Epithelial cell of prostate (primary cell): ENCODE data around the gene ORM1.
"Not testable (repeated sequence)": the region's sequence is repeated elsewhere in the genome, so short reads cannot be mapped to it uniquely, and the experiment has no call there.

ENCODE experiments used
- DNase-seq: peaks from one replicate; pipeline ENCODE4 v3.0.0-alpha.2; 2011; ENCODE audit warnings: low read depth, low spot score
- H3K27ac ChIP-seq: fragments of 450-650 bp; 2 replicates; pipeline ENCODE4 v1.5.1; 2017; ENCODE audit warnings: mild to moderate bottlenecking

The ORM1 gene

DNA sequence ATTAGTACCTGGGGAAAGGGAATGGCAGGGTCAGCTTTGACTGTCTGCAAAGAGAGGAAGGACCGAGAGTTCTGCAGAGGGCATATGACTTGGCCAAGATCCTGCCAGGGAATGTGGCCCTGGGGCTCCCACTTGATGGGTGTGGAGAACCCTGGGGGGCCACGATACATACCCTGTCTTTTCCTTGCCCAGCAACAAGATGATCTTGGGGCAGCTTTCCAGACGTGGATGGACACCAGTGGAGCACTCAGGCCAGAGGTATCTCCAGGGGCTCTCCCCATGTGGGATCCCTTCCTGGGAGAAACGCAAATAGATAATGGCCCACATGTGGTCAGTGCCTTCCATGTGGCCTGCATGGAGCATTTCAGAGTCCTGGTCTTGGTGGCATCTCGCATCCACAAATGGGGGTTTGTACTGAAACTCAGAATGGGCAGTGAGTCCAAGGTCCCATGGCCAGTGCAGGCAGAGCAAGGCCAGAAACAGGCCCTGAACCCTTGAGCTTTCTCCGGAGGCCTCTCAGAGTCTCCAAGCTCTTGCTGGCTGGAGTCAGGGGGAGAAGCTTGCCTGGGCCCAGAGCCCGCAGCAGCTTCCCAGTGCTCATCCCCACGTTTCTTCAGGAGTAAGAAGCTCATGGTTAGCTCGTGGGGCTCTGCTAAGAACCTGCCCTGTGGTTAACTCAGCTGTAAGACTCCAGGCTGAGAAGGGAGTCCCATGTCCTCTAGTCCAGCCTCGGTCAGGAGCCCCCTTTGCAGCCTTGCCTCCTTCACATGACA is 18.3 kb upstream of the ORM1 start:
- no peak for DNase-seq
- H3K27ac ChIP-seq = no peak overlapping the region

DNA sequence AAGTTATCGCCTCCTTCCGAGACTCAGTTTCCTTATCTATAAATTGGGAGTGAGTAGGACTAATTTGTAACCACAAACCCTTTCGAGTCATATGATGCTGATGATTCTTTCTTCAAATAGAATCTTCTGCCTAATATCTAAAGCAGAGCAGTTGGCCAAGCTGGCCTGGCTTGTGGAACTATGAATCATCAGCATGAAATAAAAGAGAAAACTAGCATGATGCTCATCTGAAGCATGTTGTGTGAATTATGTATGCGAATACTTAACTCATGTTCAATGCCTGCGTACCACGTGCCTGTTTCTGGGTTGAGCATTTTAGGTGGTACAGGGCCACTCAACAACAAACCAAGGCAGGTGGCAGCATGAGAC is 15.0 kb upstream of the ORM1 start:
- H3K27ac ChIP-seq = no peak overlapping the region
- no peak for DNase-seq

DNA sequence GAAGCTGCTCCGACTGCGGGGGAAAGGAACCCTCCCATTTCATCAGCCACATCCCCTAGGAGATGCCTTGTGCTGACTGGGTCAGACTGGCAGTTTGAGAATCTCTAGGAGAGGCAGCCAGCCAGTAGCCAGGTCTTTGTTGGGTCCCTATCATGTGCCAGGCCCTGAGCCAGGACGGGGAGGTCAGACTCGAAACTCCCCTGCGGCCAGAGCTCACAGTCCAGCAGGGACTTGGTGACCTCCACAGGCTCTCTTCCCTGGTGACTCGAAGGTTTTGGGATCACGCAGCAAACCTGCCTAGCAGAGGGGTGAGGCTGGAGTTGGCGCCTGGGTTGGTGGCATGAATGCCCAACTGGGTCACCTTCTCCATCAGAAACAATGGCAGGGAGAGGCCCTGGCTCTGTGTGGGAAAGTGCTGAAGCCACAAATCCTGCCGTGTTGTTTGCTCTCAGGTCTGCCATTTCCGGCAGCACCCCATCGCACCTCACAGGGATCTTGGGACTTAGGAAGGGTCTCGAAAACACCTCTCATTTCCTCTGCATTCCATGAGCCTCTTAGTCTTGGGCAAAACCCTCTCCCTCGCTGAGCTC is 14.4 kb upstream of the ORM1 start:
- DNase-seq = no peak
- no peak overlapping the region for H3K27ac ChIP-seq

DNA sequence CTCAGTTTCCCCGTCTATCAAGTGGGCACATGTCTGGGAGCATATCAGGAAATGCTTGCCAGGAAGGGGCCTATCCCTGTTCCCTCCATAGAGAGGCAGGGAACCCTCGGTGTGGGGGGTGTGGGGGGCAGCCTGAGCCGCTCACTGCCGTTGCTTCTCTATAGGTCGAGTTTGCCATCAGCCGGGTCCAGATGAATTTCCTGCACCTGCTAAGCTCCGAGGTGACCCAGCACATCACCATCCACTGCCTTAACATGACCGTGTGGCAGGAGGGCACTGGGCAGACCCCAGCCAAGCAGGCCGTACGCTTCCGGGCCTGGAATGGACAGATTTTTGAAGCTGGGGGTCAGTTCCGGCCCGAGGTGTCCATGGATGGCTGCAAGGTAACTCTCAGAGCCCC is 13.8 kb upstream of the ORM1 start:
- DNase-seq = no peak
- no peak overlapping the region for H3K27ac ChIP-seq

DNA sequence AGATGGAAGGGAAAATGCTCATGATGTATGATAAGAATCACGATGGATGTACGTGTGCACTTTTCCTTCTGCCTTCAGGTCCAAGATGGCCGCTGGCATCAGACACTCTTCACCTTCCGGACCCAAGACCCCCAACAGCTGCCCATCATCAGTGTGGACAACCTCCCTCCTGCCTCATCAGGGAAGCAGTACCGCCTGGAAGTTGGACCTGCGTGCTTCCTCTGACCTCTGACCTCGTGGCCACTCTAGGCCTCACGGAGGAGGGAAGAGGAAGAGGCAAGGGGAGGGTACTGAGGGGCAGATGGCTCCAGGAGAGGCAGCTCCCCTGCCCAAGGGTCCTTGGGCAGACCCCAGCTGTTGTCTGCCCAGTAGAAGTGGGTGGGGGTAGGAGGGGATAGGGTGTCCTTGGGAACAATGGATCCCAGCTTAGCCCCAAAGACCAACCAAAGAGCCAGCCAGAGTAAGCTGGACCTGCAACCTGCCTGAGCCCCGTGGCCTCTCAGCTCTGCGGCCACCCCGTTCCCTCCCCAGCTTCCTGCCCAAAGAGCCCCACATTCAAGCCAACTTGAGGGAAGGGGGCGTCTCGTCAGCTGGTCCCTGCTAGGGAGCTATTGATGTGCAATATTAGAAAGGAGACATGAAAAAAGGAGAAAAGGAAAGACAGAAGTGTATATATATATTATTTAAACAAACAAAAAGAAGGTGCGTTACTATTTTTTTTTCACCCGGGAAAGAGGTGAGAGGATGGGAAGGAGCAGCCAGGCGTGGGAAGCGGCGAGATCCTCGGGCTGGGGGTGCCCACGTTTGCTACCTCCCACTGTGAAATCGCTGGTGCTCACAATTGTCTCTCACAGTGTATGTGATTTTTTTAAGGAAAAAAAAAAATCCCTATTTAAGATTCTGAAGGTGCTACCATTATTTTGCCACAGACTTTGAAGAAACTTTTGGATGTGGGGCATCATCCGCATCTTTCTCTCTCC is 12.1 kb upstream of the ORM1 start:
- H3K27ac ChIP-seq = no peak overlapping the region
- no peak for DNase-seq

DNA sequence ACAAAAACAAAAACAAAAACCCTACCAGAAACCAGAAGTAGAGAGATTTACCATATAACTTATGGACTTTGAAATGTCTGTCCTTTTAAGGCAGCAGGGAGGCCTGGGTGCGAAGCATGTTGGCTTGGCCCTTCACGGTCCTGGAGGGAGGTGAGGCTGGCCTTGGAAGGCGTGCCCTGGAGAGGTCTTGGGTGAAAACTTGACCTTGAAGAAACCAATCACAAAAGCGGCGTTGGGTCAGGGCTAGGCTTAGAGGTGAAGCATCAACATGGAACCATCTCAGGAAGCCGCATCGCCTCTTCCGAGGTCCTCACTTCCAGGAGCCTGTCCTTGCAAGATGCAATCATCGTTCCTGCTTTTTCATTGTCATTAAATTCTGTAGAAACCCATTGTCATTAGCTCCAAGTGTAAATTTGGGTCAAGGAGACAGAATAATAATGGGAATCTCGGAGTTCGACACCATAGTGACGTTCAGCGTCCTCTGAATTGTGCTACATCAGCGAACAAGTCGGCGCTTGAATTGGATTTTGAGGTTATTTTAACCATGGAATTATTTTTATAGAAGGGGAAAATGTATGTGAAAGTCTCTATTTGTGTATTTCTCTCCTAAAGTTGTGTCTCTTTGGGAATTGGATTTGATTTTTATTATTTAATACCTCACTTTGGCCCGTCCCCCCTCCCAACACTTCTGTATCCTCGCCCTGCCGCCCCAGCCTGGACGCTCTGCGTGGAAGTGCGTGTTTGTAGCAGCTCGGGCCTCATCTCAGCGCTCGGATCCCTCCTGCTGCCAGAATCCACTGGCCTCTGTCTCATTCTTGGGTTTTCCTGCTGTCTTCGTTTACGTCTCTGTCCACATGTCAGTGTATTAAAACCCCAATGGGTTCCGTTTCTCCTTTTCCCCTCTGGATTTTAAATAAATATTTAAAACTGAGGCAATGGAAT is 11.1 kb upstream of the ORM1 start:
- H3K27ac ChIP-seq = no peak overlapping the region
- DNase-seq = no peak

DNA sequence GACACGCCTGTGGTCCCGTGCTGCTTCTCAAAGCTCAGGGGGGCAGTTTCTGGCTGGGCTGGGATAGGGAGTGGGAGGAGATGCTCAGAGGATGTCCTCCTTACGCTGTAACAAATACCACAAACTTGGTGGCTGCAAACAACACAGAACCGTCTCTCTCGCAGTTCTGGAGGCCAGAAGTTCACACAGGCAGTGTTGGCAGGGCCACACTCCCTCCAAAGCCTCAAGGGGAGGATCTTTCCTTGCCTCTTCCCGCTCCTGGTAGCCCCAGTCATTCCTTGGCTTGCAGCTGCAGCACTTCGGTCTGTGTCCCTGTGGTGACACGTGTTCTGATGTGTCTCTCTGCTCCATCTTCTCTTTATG is 10.4 kb upstream of the ORM1 start:
- no peak for DNase-seq
- no peak overlapping the region for H3K27ac ChIP-seq

DNA sequence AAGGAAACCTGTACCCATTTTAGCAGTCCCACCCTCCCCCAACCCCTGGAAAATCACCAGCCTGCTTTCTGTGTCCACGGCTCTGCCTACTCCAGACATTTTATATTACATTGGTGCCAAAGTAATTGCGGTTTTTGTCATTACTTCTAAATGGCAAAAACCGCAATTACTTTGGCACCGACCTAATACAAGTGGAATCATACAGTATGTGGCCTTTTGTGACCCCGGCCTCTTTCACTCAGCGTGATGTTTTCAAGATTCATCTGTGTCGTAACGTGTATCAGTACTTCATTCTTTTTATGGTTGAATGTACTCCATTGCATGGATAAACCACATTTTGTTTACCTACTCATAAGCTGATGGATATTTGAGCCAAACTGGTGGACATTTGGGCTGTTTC is 9.7 kb upstream of the ORM1 start:
- no peak for DNase-seq
- no peak overlapping the region for H3K27ac ChIP-seq

DNA sequence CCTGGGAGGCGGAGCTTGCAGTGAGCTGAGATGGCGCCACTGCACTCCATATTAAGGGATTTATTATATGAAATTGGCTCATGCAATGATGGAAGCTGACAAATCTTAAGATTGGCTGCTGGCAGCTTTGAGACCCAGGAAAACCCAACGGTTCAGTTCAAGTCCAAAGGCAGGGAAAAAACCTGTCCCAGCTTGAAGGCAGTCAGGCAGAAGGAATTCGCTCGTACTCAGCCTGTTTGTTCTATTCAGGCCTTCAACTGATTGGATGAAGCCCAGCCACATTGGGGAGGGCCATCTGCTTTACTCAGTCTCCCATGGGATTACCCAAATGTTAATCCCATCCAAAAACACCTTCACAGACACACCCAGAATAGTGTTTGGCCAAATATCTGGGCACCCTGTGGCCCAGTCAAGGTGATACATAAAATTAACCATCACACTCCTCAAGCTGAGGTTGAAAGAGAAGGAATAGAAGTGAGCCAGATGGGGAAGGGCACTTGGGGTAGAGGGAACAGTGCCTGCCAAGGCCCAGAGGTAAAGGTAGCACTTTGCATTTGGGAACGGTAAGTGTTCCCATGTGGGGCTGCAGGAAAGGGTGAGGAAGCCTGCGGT is 8.5 kb upstream of the ORM1 start:
- H3K27ac ChIP-seq = no peak overlapping the region
- no peak for DNase-seq

DNA sequence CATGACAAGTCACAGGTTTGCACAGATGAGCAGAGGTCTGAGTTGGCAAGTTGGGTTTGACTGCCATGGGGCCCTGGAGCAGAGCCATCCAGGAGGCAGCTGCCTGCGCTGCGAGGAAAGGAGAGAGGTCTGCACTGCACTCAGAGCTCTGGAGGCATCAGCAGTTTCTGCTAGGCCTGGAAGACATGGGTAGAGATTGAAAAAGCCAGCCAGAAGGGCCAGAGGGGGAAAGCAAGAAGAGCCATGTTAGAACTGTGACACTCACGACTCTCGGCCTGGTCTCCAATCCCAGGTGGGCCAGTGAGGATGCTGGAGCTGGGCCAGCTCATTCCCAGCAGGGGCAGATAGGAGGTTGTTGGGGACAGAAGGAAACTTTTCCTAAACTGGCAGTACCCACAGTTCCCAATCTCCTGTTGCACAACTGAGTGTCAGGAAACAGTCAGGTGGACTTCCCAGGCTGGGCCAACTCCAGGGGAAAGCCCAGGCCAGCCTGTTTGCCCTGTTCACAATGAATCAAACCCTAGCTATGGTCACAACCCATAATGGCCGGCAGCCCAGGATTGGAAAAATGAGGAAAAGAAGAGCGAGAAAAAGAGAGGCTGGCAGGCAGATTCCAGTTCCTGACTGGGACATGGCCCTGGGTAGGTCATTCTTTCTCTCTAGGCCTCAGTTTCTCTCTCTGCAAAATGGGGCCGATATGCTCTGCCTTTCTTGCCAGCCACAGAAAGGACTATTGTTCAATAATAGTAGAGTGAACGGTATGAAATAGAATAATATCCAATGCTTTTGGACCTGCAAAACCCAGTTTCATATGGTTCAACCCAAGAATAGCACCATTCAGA is 7.8 kb upstream of the ORM1 start:
- no peak for DNase-seq
- no peak overlapping the region for H3K27ac ChIP-seq

DNA sequence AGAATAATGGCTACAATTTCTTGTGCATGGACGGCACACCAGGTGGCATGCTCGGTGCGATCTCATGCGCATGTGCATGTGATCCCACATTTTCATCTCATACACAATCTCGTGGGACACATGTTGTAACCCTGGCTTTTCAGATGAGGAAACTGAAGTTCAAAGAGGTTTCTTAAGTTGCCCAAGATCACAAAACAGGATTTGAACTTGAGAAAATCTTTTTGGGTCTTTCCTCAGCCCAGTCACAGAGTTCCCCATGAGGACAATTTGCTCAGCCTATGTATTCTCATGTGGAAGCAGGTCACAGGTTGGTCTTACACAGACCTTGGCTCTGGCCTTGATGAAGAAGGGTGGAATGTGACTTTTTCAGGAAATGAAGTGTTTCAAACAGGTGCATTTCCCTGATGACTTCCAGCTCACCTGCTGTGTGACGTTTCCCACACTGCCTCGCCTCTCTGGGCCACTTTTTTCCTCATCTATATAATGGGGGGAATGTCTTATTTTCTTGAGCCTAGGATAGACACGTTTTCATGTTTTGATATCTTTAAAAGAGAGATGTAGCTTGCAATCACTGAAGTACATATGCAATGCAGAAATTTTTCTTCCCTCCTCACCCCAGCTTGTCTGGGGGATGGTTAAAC is 7.1 kb upstream of the ORM1 start:
- no peak for DNase-seq
- no peak overlapping the region for H3K27ac ChIP-seq

DNA sequence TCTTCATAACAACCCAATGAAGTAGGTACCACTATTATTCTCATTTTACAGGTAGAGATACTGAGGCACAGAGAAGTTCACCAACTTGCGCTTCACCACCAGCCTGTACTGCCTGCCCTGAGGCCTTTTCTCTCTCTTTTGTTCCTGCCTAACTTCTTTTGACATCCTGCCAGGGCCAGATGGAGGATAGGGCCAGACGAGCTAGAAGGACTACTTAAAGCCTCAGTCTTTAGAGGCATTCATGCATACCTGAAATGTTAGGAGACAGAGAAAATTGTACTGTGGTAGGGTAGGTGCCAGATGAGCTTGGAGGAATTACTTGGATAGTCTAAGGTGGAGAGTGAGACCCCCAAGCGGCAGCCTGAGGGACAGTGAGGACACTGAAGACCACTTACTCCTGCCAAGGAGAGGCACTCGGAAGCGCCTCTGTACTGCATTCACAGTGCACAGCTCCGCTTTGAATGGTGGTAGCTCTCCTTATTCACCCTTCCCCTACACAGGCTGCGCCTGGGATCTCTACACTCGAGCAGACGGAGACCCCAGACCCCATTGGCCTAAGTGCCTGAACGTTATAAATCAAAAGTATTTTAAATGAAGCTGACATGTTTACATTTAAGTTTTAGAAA is 6.2 kb upstream of the ORM1 start:
- DNase-seq = no peak
- no peak overlapping the region for H3K27ac ChIP-seq

DNA sequence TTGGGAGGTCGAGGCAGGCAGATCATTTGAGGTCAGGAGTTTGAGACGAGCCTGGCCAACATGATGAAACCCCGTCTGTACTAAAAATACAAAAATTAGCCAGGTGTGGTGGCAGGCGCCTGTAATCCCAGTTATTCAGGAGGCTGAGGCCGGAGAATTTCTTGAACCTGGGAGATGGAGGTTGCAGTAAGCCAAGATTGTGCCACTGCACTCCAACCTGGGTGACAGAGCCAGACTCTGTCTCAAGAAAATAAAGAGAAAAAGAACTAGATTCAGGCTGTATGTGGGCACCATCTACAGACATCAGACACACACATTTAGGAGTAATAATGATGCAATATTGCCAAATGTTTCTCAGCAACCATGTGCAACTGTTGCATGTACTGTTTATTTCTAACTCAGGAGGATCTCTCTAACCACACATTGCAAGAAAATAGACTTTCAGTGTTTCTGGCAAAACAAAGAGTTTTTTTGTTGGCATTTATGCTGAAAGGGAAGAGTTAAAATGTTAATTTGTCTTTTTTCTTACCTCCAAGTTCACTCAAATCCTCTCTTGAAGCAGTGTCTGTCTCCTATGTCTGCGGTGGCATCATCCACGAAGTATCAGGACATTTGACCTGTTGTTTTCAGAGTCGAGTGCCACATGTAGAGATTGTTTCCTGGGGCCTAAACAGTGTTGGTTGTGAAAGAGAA is 5.1 kb upstream of the ORM1 start:
- no peak for DNase-seq
- H3K27ac ChIP-seq = no peak overlapping the region

DNA sequence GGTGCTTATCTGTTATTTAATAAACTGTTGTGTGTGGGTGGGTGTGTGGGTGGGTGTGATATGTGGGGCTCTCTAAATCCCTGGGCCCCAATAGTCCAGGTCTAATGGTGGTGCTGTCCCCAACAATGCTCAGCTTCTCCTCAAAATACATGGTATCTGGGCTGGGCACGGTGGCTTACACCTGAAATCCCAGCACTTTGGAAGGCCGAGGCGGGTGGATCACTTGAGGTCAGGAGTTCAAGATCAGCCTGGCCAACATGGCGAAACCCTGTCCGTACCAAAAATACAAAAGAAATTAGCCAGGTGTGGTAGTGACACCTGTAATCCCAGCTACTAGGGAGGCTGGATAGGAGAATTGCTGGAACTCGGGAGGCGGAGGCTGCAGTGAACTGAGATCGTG is 4.5 kb upstream of the ORM1 start:
- DNase-seq = no peak
- H3K27ac ChIP-seq = no peak overlapping the region

DNA sequence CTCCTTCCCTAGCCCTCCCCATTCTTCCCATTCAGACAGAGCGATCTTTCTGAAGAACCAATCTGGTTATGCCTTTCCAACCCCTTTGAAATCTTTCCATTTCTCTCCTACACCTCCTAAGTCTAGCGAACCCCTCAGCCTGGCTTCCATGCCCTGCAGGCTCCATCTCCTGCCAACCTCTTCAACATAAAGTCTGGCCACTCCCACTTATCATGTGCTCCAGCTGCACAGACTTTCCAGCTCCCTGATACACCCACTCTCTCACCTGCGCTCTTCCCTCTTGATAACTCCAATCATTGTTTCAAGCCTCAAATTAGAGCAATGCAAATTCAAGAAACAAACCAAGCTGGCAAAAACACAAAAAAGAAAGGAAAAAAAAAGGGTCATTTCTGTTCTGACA is 3.8 kb upstream of the ORM1 start:
- no peak overlapping the region for H3K27ac ChIP-seq
- no peak for DNase-seq

DNA sequence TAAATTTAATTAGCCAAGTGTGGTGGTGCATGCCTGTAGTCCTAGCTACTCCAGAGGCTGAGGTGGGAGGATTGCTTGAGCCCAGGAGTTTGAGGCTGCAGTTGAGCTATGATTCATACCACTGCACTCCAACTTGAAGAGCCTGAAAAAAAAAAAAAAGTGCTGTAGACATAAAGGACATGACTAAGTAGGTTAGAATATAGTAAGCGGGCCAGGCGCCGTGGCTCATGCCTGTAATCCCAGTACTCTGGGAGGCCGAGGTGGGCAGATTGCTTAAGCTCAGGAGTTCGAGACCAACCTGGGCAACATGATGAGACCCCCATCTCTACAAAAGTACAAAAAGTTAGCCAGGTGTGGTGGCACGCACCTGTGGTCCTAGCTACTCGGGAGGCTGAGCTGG is 2.2 kb upstream of the ORM1 start:
- DNase-seq = peak; percentile 43
- not testable (repeated sequence) for H3K27ac ChIP-seq

DNA sequence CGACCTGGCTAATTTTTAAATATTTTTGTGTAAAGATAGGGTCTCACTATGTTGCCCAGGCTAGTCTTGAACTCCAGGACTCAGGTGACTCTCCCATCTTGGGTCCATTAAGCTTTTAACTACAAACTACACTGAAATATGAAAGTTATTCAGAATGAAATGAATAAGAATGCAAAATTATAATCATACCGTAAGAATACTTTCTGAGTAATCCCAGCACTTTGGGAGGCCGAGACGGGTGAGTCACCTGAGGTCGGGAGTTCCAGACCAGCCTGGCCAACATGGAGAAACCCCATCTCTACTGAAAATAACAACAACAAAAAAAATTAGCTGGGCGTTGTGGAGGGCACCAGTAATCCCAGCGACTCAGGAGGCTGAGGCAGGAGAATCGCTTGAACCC is 1.1 kb upstream of the ORM1 start:
- no peak overlapping the region for H3K27ac ChIP-seq
- DNase-seq = no peak
